Measurements from ENCODE around the gene FBXO33. TPM values are rescaled to one million over a fixed set of nuclear protein-coding genes. Genes with fewer than 3 reads are reported as not detected.

The FBXO33 gene
- total and polyA plus RNA-seq, 2 of the 8 experiments (the other 6 are each of a cell fraction or from before 2014, with no cell fraction given): 4.7 to 11.5 TPM

GRCh38 chr14:39382463-39382862 lies 49.8 kb downstream of the FBXO33 start (continued):
- TF ChIP-seq CHD7 (IDR thresholded peaks at IDR 0.05; ENCODE audit: insufficient replicate concordance, low read length) (no peak), POLR2AphosphoS5 (IDR thresholded peaks at IDR 0.05; ENCODE audit: low read depth, low read length) (no peak), SUZ12 (IDR thresholded peaks at IDR 0.05; ENCODE audit: low read length) (no peak), CEBPB (IDR thresholded peaks at IDR 0.05; ENCODE audit: low read depth, low read length) (no peak), FOSL1 (IDR thresholded peaks at IDR 0.05; ENCODE audit: insufficient read depth, low read depth, low read length) (no peak), CHD2 (IDR thresholded peaks at IDR 0.05; ENCODE audit: low read length) (no peak), HDAC6 (IDR thresholded peaks at IDR 0.05; ENCODE audit: low read depth, low read length) (no peak), SAP30 (IDR thresholded peaks at IDR 0.05; ENCODE audit: insufficient read depth, insufficient replicate concordance, low read length) (no peak), EZH2 (IDR thresholded peaks at IDR 0.05; ENCODE audit: low read depth, low read length, severe bottlenecking) (no peak), TAF1 (IDR thresholded peaks at IDR 0.05; ENCODE audit: low read depth, low read length) (no peak), NRF1 (IDR thresholded peaks at IDR 0.05; ENCODE audit: low read depth, low read length) (no peak), CBX5 (IDR thresholded peaks at IDR 0.05; ENCODE audit: low read depth, low read length) (no peak)

Data from H1 (cell line).